Uterus (tissue), 4 donors: Measurements from ENCODE around the gene NAT14. TPM values are rescaled to one million over a fixed set of nuclear protein-coding genes. Genes with fewer than 3 reads are reported as not detected.

Experiments used
- DNase-seq, 2 donors: peaks; one replicate each; pipeline ENCODE4 v3.0.0-alpha.2; 2019 to 2020
- H3K27ac ChIP-seq, 2 donors: fragments of 200-600 bp; sonication (generic); 1 replicate in 1 of 2; 2 replicates in 1 of 2; pipeline ENCODE4 v1.5.1; 2016 to 2018
- H3K27me3 ChIP-seq, 2 donors: fragments of 200-600 bp; sonication (generic); one replicate each; pipeline ENCODE4 v1.5.1; 2018 to 2019; ENCODE audit warnings: control low read depth in 1 of 2
- H3K36me3 ChIP-seq, 2 donors: fragments of 200-600 bp; sonication (generic); one replicate each; pipeline ENCODE4 v1.5.1; 2019; ENCODE audit warnings: control low read depth in 1 of 2
- H3K4me1 ChIP-seq, 2 donors: fragments of 200-600 bp; sonication (generic); one replicate each; pipeline ENCODE4 v1.5.1; 2018 to 2019; ENCODE audit warnings: control low read depth in 1 of 2
- H3K4me3 ChIP-seq, 2 donors: fragments of 200-600 bp; sonication (generic); 1 replicate in 1 of 2; 2 replicates in 1 of 2; pipeline ENCODE4 v1.5.1; 2018 to 2019; ENCODE audit warnings: mild to moderate bottlenecking in 1 of 2
- H3K9me3 ChIP-seq, 2 donors: fragments of 200-600 bp; sonication (generic); one replicate each; pipeline ENCODE4 v1.5.1; 2019; ENCODE audit warnings: control low read depth in 1 of 2
- CTCF ChIP-seq, 4 experiments: fragments of 200-600 bp in 2 of 4; fragments of 450-650 bp in 2 of 4; sonication (generic) in 2 of 4; IDR thresholded peaks; one replicate each; pipeline ENCODE4 v1.5.1; 2016 to 2019; ENCODE audit warnings: antibody characterized with exemption in 4 of 4, mild to moderate bottlenecking in 2 of 4, moderate library complexity in 1 of 4
- POLR2A ChIP-seq, 2 donors: fragments of 450-650 bp; IDR thresholded peaks; one replicate each; pipeline ENCODE4 v1.6.1; 2016; ENCODE audit warnings: antibody characterized with exemption in 2 of 2, mild to moderate bottlenecking in 1 of 2, moderate library complexity in 1 of 2
- intact Hi-C: fragments of 100-400 bp; cut with DNase I; formaldehyde crosslinking; loops from one replicate; pipeline ENCODE4 v1.15.1; 2023; ENCODE audit warnings: low total_unique reads
- total RNA-seq, 4 donors: library from RNA; depleted of rRNA in 3 of 4; stranded (reverse); fragments of >200 nt in 3 of 4; gene quantifications; one replicate each; pipeline versions ENCODE4 v1.1.0 to v1.2.4, GENCODE V29; 2014 to 2023
- donor health status: DM: yes; HTN: yes; CAD: no.

Gene NAT14
- total RNA-seq, 4 donors from 2014 or later, result 16.8 to 44.3 (median 19.6) TPM

- no peak overlapping the region for H3K27ac ChIP-seq
- TF ChIP-seq POLR2A (IDR thresholded peaks at IDR 0.05) (no peak), CTCF (IDR thresholded peaks at IDR 0.05) (no peak)
- no peaks in the 10 kb centered on the region for H3K9me3 ChIP-seq
- H3K4me3 ChIP-seq, result no peak overlapping the region
- no peak for DNase-seq
- intact Hi-C loops, result loop anchor here (10.0 kb wide), 1 partner anchor 167 kb away; the partner anchor contains the start of genes BRSK1 and HSPBP1
- peaks cover 0 to 18% of the 10 kb centered on the region in 2 donors for H3K4me1 ChIP-seq
- H3K36me3 ChIP-seq, result no peaks in the 10 kb centered on the region
- peaks cover 18 to 24% of the 10 kb centered on the region in 2 donors for H3K27me3 ChIP-seq
Measured at GRCh38 chr19:55451163-55451964, 33.6 kb upstream of the NAT14 start.

GRCh38 chr19:55451965-55452748 lies 32.8 kb upstream of the NAT14 start:
- Histone ChIP-seq H3K36me3 (no peaks in the 10 kb centered on the region), H3K9me3 (no peaks in the 10 kb centered on the region), H3K4me1 (peaks cover 0 to 18% of the 10 kb centered on the region in 2 donors), H3K4me3 (no peak overlapping the region), H3K27me3 (peaks cover 18 to 24% of the 10 kb centered on the region in 2 donors), H3K27ac (no peak overlapping the region)
- intact Hi-C loops, result loop anchor here (10.0 kb wide), 1 partner anchor 167 kb away; the partner anchor contains the start of genes BRSK1 and HSPBP1
- DNase-seq, result no peak
- TF ChIP-seq POLR2A (IDR thresholded peaks at IDR 0.05) (no peak), CTCF (IDR thresholded peaks at IDR 0.05) (no peak)

GRCh38 chr19:55452749-55453346 lies 32.1 kb upstream of the NAT14 start:
- DNase-seq, result peak; percentile 72 to 81
- Histone ChIP-seq H3K4me1 (peaks cover 0 to 18% of the 10 kb centered on the region in 2 donors), H3K27ac (no peak overlapping the region), H3K9me3 (no peaks in the 10 kb centered on the region), H3K4me3 (no peak overlapping the region), H3K27me3 (peaks cover 18 to 24% of the 10 kb centered on the region in 2 donors), H3K36me3 (no peaks in the 10 kb centered on the region)
- intact Hi-C loops, result loop anchor here (10.0 kb wide), 1 partner anchor 168 kb away; the partner anchor contains the start of genes BRSK1 and HSPBP1
- TF ChIP-seq POLR2A (IDR thresholded peaks at IDR 0.05) (no peak), CTCF (IDR thresholded peaks at IDR 0.05) (peak in 1 of 4 experiments; percentile 3)

- no peak for DNase-seq
- peaks cover 18 to 24% of the 10 kb centered on the region in 2 donors for H3K27me3 ChIP-seq
- no peaks in the 10 kb centered on the region for H3K36me3 ChIP-seq
- H3K4me1 ChIP-seq, result peaks cover 0 to 18% of the 10 kb centered on the region in 2 donors
- no peak overlapping the region for H3K4me3 ChIP-seq
- intact Hi-C loops, result loop anchor here (10.0 kb wide), 1 partner anchor 169 kb away; the partner anchor contains the start of genes BRSK1 and HSPBP1
- H3K9me3 ChIP-seq, result no peaks in the 10 kb centered on the region
- TF ChIP-seq CTCF (IDR thresholded peaks at IDR 0.05) (no peak), POLR2A (IDR thresholded peaks at IDR 0.05) (no peak)
- H3K27ac ChIP-seq, result no peak overlapping the region
Measured at GRCh38 chr19:55453511-55454260, 31.3 kb upstream of the NAT14 start.
